HG03064 (cell line): ENCODE results near the gene B3GNT5.

Experiments
- ATAC-seq: cut with Tn5 transposase; IDR thresholded peaks from one replicate; pipeline ENCODE4 v1.9.1; 2021; ENCODE audit warnings: low read depth; ENCODE audit not compliant: unreplicated experiment

The B3GNT5 gene

GRCh38 chr3:183317271-183317670 is 64.2 kb downstream of the B3GNT5 start:
- ATAC-seq, result no peak

GRCh38 chr3:183317886-183318865 is 65.1 kb downstream of the B3GNT5 start:
- ATAC-seq, result no peak

- no peak for ATAC-seq
Observed at GRCh38 chr3:183318877-183319276, 65.8 kb downstream of the B3GNT5 start.

- ATAC-seq, result no peak
Observed at GRCh38 chr3:183319371-183319770, 66.3 kb downstream of the B3GNT5 start.
